Lower leg skin (tissue), 3 donors: ENCODE results near the gene TMEM242.

Experiments used
- POLR2A ChIP-seq, 2 donors: fragments of 450-650 bp; IDR thresholded peaks; one replicate each; pipeline ENCODE4 v1.6.1; 2016 to 2017; ENCODE audit warnings: antibody characterized with exemption in 2 of 2, mild to moderate bottlenecking in 1 of 2, moderate library complexity in 1 of 2
- TF ChIP-seq, protein P1 (sequence below), 3 donors: fragments of 450-650 bp; IDR thresholded peaks; one replicate each; pipeline ENCODE4 v1.5.1; 2016; ENCODE audit warnings: antibody characterized with exemption in 3 of 3, mild to moderate bottlenecking in 3 of 3, moderate library complexity in 2 of 3

DNA sequence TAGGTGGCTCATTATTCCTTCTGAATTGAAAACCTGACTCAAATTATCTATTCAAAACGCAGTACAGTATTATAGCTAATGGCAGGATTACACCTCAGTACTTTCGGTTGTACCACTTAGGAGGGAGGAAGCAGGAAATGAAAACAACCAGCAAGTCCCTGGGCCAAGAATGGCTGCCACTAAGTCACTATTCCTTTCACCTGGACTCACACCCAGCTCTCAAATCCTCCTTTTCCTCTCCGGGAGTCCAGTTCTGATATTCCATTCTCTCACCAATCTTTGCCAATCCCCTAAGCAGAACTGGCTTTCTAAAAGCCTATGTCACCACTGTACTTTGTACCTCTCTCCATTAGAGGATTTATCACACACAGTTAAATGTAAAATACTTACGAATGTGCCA is 20.6 kb downstream of the TMEM242 start:
- TF ChIP-seq, protein P1, sequence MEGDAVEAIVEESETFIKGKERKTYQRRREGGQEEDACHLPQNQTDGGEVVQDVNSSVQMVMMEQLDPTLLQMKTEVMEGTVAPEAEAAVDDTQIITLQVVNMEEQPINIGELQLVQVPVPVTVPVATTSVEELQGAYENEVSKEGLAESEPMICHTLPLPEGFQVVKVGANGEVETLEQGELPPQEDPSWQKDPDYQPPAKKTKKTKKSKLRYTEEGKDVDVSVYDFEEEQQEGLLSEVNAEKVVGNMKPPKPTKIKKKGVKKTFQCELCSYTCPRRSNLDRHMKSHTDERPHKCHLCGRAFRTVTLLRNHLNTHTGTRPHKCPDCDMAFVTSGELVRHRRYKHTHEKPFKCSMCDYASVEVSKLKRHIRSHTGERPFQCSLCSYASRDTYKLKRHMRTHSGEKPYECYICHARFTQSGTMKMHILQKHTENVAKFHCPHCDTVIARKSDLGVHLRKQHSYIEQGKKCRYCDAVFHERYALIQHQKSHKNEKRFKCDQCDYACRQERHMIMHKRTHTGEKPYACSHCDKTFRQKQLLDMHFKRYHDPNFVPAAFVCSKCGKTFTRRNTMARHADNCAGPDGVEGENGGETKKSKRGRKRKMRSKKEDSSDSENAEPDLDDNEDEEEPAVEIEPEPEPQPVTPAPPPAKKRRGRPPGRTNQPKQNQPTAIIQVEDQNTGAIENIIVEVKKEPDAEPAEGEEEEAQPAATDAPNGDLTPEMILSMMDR (IDR thresholded peaks at IDR 0.05): no peak
- no peak for TF ChIP-seq POLR2A (IDR thresholded peaks at IDR 0.05)
